ENCODE results near the gene CAPN9.

CAPN9 gene

DNA sequence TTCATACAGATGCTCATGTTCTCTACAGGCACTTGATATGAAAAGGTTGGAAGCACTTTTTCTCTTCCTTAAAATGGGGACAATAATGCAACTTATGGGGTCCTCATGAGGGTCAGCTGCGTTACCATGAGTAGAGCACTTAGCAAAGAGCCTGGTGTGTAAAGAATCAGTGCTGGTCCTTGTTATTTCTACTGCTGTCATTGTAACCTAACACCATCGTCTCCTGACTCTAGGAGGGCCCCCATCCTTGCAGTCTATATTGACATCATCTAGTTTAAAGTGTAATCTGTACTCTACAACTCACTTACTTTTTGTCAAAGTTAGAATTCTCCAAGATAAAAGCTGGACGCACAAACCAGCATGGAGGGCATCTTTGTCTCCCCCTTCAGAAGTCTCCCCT is 2.4 kb downstream of the CAPN9 start:
- H3K79me2 ChIP-seq (ENCODE audit: insufficient read depth, low read length): no peaks in the 10 kb centered on the region
- H3K9me3 ChIP-seq (ENCODE audit: low read length): no peaks in the 10 kb centered on the region
- no peaks in the 10 kb centered on the region for H3K27me3 ChIP-seq (ENCODE audit: insufficient read depth, low read length)
- H3F3A ChIP-seq (ENCODE audit: insufficient read depth, low read length): no peaks in the 10 kb centered on the region
- H3K4me1 ChIP-seq (ENCODE audit: insufficient read depth, low read length, severe bottlenecking): peaks cover 19% of the 10 kb centered on the region
- H3K4me2 ChIP-seq (ENCODE audit: low read length): no peak overlapping the region
- H3K27ac ChIP-seq (ENCODE audit: low read depth, low read length, poor library complexity, severe bottlenecking): no peak overlapping the region
- H3K9me2 ChIP-seq (ENCODE audit: low read depth, low read length): no peaks in the 10 kb centered on the region
- no peak overlapping the region for H3K4me3 ChIP-seq (ENCODE audit: low read depth, low read length, poor library complexity, severe bottlenecking)
- H4K20me1 ChIP-seq (ENCODE audit: insufficient read depth, low read length): no peaks in the 10 kb centered on the region
- no peak overlapping the region for H2AFZ ChIP-seq (ENCODE audit: low read length)
- no peak overlapping the region for H3K9ac ChIP-seq (ENCODE audit: low read length)
- TF ChIP-seq EZH2 (IDR thresholded peaks at IDR 0.05; ENCODE audit: borderline replicate concordance, low read length): no peak
- TF ChIP-seq, protein P1, sequence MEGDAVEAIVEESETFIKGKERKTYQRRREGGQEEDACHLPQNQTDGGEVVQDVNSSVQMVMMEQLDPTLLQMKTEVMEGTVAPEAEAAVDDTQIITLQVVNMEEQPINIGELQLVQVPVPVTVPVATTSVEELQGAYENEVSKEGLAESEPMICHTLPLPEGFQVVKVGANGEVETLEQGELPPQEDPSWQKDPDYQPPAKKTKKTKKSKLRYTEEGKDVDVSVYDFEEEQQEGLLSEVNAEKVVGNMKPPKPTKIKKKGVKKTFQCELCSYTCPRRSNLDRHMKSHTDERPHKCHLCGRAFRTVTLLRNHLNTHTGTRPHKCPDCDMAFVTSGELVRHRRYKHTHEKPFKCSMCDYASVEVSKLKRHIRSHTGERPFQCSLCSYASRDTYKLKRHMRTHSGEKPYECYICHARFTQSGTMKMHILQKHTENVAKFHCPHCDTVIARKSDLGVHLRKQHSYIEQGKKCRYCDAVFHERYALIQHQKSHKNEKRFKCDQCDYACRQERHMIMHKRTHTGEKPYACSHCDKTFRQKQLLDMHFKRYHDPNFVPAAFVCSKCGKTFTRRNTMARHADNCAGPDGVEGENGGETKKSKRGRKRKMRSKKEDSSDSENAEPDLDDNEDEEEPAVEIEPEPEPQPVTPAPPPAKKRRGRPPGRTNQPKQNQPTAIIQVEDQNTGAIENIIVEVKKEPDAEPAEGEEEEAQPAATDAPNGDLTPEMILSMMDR (IDR thresholded peaks at IDR 0.05; ENCODE audit: low read length): no peak
- no peaks in the 10 kb centered on the region for H3K36me3 ChIP-seq (ENCODE audit: insufficient read depth, low read length)

DNA sequence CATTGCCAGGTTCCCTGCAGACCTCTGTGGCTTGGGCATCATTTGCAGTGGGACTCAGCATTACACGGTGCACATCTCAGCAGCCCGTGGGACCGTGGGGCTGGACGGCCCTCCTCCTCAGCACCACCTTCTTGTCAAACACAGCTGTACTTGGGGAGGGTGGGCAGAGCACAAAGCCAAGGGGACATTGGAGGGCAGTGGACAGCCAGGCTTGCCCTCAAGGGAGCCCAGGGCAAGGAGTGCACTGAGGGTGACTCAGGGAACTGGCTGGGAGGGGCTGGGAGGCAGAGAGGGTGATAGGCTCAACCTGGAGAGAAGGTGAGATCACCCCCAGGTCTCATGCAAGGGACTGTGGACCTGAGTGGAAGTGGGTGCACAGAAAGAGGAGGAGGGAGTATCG is 3.4 kb downstream of the CAPN9 start:
- Histone ChIP-seq H4K20me1 (ENCODE audit: insufficient read depth, low read length) (no peaks in the 10 kb centered on the region), H3K4me1 (ENCODE audit: insufficient read depth, low read length, severe bottlenecking) (peaks cover 19% of the 10 kb centered on the region), H3K9me2 (ENCODE audit: low read depth, low read length) (no peaks in the 10 kb centered on the region), H3K9me3 (ENCODE audit: low read length) (no peaks in the 10 kb centered on the region), H2AFZ (ENCODE audit: low read length) (no peak overlapping the region), H3K27ac (ENCODE audit: low read depth, low read length, poor library complexity, severe bottlenecking) (no peak overlapping the region), H3K9ac (ENCODE audit: low read length) (no peak overlapping the region), H3K4me3 (ENCODE audit: low read depth, low read length, poor library complexity, severe bottlenecking) (no peak overlapping the region), H3K79me2 (ENCODE audit: insufficient read depth, low read length) (no peaks in the 10 kb centered on the region), H3K36me3 (ENCODE audit: insufficient read depth, low read length) (no peaks in the 10 kb centered on the region), H3K4me2 (ENCODE audit: low read length) (no peak overlapping the region), H3F3A (ENCODE audit: insufficient read depth, low read length) (no peaks in the 10 kb centered on the region), H3K27me3 (ENCODE audit: insufficient read depth, low read length) (no peaks in the 10 kb centered on the region)
- TF ChIP-seq, protein P1 (IDR thresholded peaks at IDR 0.05; ENCODE audit: low read length): no peak

DNA sequence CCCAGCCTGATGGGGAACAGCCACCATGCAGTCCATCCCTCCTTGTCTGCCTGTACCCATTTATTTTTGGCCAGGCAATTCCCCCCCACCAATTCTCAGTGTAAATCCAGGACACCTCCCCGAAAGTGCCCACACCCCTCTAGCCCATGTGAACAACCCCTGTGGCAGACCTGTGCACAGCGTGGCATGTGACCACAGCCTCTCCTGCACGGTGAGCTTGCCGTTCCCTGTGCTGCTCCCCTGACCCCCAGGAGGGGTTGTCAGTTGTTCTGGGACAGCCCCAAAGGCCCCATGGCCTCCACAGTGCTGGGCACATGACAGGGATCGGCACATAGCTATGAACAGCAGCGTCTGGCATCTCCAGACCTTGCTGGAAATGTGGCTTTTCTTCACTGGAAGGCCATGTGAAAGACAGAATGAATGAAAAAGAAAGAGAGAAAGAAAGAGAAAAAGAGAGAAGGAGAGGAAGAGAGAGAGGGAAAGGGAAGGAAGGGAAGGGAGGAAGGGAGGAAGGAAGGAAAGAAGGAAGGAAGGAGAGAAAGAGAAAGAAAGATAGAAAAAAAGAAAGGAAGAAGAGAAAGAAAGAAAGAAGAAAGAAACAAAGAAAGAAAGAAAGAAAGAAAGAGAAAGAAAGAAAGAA is 3.9 kb downstream of the CAPN9 start:
- H2AFZ ChIP-seq (ENCODE audit: low read length): no peak overlapping the region
- peaks cover 19% of the 10 kb centered on the region for H3K4me1 ChIP-seq (ENCODE audit: insufficient read depth, low read length, severe bottlenecking)
- H3K79me2 ChIP-seq (ENCODE audit: insufficient read depth, low read length): no peaks in the 10 kb centered on the region
- no peak overlapping the region for H3K9ac ChIP-seq (ENCODE audit: low read length)
- no peaks in the 10 kb centered on the region for H3K9me3 ChIP-seq (ENCODE audit: low read length)
- no peaks in the 10 kb centered on the region for H3K9me2 ChIP-seq (ENCODE audit: low read depth, low read length)
- no peak overlapping the region for H3K4me2 ChIP-seq (ENCODE audit: low read length)
- H3K27ac ChIP-seq (ENCODE audit: low read depth, low read length, poor library complexity, severe bottlenecking): no peak overlapping the region
- no peaks in the 10 kb centered on the region for H4K20me1 ChIP-seq (ENCODE audit: insufficient read depth, low read length)
- no peaks in the 10 kb centered on the region for H3K27me3 ChIP-seq (ENCODE audit: insufficient read depth, low read length)
- H3K36me3 ChIP-seq (ENCODE audit: insufficient read depth, low read length): no peaks in the 10 kb centered on the region
- TF ChIP-seq, protein P1 (IDR thresholded peaks at IDR 0.05; ENCODE audit: low read length): no peak
- no peak for TF ChIP-seq EZH2 (IDR thresholded peaks at IDR 0.05; ENCODE audit: borderline replicate concordance, low read length)
- H3F3A ChIP-seq (ENCODE audit: insufficient read depth, low read length): no peaks in the 10 kb centered on the region
- no peak overlapping the region for H3K4me3 ChIP-seq (ENCODE audit: low read depth, low read length, poor library complexity, severe bottlenecking)

Data from OCI-LY1 (cell line).